ENCODE results near the gene KRT10. TPM values are rescaled to one million over a fixed set of nuclear protein-coding genes. Genes with fewer than 3 reads are reported as not detected.

The KRT10 gene
- total RNA-seq, 1 experiment from 2014 or later, result 28.4 TPM

- no peak overlapping the region for H3K14ac ChIP-seq (ENCODE audit: insufficient read depth, low read length)
- H2AFZ ChIP-seq (ENCODE audit: low read length), result no peak overlapping the region
- H2BK120ac ChIP-seq (ENCODE audit: low read depth, low read length, poor library complexity, severe bottlenecking), result no peak overlapping the region
- H3K4me1 ChIP-seq (ENCODE audit: insufficient read depth, low read length), result no peaks in the 10 kb centered on the region
- no peak overlapping the region for H3T11ph ChIP-seq (ENCODE audit: low read length)
- no peak overlapping the region for H2AK5ac ChIP-seq (ENCODE audit: insufficient read length, low read length)
- H3K4me3 Mint-ChIP-seq, result no peak overlapping the region
- no peaks in the 10 kb centered on the region for H3K23me2 ChIP-seq (ENCODE audit: insufficient read length, low read depth, low read length, poor library complexity, severe bottlenecking)
- no peak overlapping the region for H2BK15ac ChIP-seq (ENCODE audit: low read depth, low read length)
- H3K27me3 Mint-ChIP-seq (ENCODE audit: low read depth), result peaks cover 95% of the 10 kb centered on the region
- H3K56ac ChIP-seq (ENCODE audit: insufficient read length, low read depth, low read length), result no peak overlapping the region
- no peak for DNase-seq
- H4K8ac ChIP-seq (replicated peaks; ENCODE audit: insufficient read length, low read depth, low read length), result no peak overlapping the region
- no peak overlapping the region for H3K4me2 ChIP-seq (ENCODE audit: insufficient read depth, insufficient read length, low read length)
- H3K23ac ChIP-seq (ENCODE audit: insufficient read length, low read depth, low read length), result no peak overlapping the region
- no peak overlapping the region for H2BK20ac ChIP-seq (ENCODE audit: low read depth, low read length, poor library complexity, severe bottlenecking)
- H3K27me3 ChIP-seq (ENCODE audit: insufficient read depth, low read length), result peaks cover 7% of the 10 kb centered on the region; the same call in 1 of the 2 replicates
- H3K27ac ChIP-seq (ENCODE audit: insufficient read length, low read depth, low read length), result no peak overlapping the region
- H3K9me3 Mint-ChIP-seq, result no peaks in the 10 kb centered on the region
- no peak for TF ChIP-seq CTCF (conservative IDR thresholded peaks at IDR 0.05)
- no peak overlapping the region for H3K9ac ChIP-seq (ENCODE audit: extremely low read depth, insufficient read length, low read length)
- no peak overlapping the region for H3K27ac Mint-ChIP-seq
- no peaks in the 10 kb centered on the region for H3K9me3 ChIP-seq (ENCODE audit: control insufficient read depth, low read depth, low read length)
- H4K20me1 ChIP-seq (ENCODE audit: control insufficient read depth, insufficient read depth, insufficient read length), result no peaks in the 10 kb centered on the region
- no peak overlapping the region for H3K4ac ChIP-seq (ENCODE audit: low read depth, low read length)
- H3K36me3 Mint-ChIP-seq (ENCODE audit: insufficient read depth in 1 of 3, low read depth in 3 of 3), result peaks cover 0 to 10% (median 0%) of the 10 kb centered on the region in 3 experiments; a peak in 3 of 7 replicates
- H3K79me1 ChIP-seq (ENCODE audit: insufficient read depth, low read depth, low read length, poor library complexity, severe bottlenecking), result no peaks in the 10 kb centered on the region
- no peak overlapping the region for H3K18ac ChIP-seq (ENCODE audit: insufficient read length, low read depth, low read length)
- H2BK5ac ChIP-seq (ENCODE audit: insufficient read length, low read length), result no peak overlapping the region
- H3K79me2 ChIP-seq (ENCODE audit: insufficient read depth, low read length), result no peaks in the 10 kb centered on the region
- H4K5ac ChIP-seq (ENCODE audit: insufficient read length, low read depth, low read length), result no peak overlapping the region
- no peak overlapping the region for H2BK12ac ChIP-seq (ENCODE audit: insufficient read length, low read depth, low read length)
- peaks cover 4% of the 10 kb centered on the region in 2 experiments for H3K4me1 Mint-ChIP-seq
- WGBS (ENCODE audit: extremely low coverage, insufficient read length, low lambda C conversion rate), result no CpG with 5 or more reads among the region's 3 CpGs
- H4K91ac ChIP-seq (ENCODE audit: insufficient read length, low read depth, low read length), result no peak overlapping the region
These were observed 16.8 kb upstream of the KRT10 start for GRCh38 chr17:40839194-40839593.

Measured in H9 (cell line).